ENCODE measurements around the gene PARD3B. TPM values are rescaled to one million over a fixed set of nuclear protein-coding genes. Genes with fewer than 3 reads are reported as not detected.

The PARD3B gene
- total RNA-seq, 1 experiment from 2014 or later, result 6.4 TPM

GRCh38 chr2:205495819-205496218 is 950.5 kb downstream of the PARD3B start:
- Histone ChIP-seq H3K27me3 (ENCODE audit: insufficient read depth, low read length) (no peaks in the 10 kb centered on the region), H4K5ac (ENCODE audit: insufficient read length, low read depth, low read length) (no peak overlapping the region), H2BK15ac (ENCODE audit: low read depth, low read length) (no peak overlapping the region), H3K79me2 (ENCODE audit: insufficient read depth, low read length) (no peaks in the 10 kb centered on the region), H4K8ac (replicated peaks; ENCODE audit: insufficient read length, low read depth, low read length) (no peak overlapping the region), H2BK20ac (ENCODE audit: low read depth, low read length, poor library complexity, severe bottlenecking) (no peak overlapping the region), H3K27ac (ENCODE audit: insufficient read length, low read depth, low read length) (no peak overlapping the region), H3K23ac (ENCODE audit: insufficient read length, low read depth, low read length) (no peak overlapping the region), H3K9ac (ENCODE audit: extremely low read depth, insufficient read length, low read length) (no peak overlapping the region), H3T11ph (ENCODE audit: low read length) (no peak overlapping the region), H3K4ac (ENCODE audit: low read depth, low read length) (no peak overlapping the region), H2AK5ac (ENCODE audit: insufficient read length, low read length) (no peak overlapping the region), H3K4me1 (ENCODE audit: insufficient read depth, low read length) (peaks cover 2% of the 10 kb centered on the region; the same call in 1 of the 2 replicates), H2AFZ (ENCODE audit: low read length) (no peak overlapping the region), H2BK120ac (ENCODE audit: low read depth, low read length, poor library complexity, severe bottlenecking) (no peak overlapping the region), H2BK5ac (ENCODE audit: insufficient read length, low read length) (no peak overlapping the region), H3K18ac (ENCODE audit: insufficient read length, low read depth, low read length) (no peak overlapping the region), H3K9me3 (ENCODE audit: control insufficient read depth, low read depth, low read length) (no peaks in the 10 kb centered on the region), H3K79me1 (ENCODE audit: insufficient read depth, low read depth, low read length, poor library complexity, severe bottlenecking) (no peaks in the 10 kb centered on the region), H3K23me2 (ENCODE audit: insufficient read length, low read depth, low read length, poor library complexity, severe bottlenecking) (no peaks in the 10 kb centered on the region), H2BK12ac (ENCODE audit: insufficient read length, low read depth, low read length) (no peak overlapping the region), H4K20me1 (ENCODE audit: control insufficient read depth, insufficient read depth, insufficient read length) (no peaks in the 10 kb centered on the region), H3K56ac (ENCODE audit: insufficient read length, low read depth, low read length) (no peak overlapping the region), H4K91ac (ENCODE audit: insufficient read length, low read depth, low read length) (no peak overlapping the region), H3K14ac (ENCODE audit: insufficient read depth, low read length) (no peak overlapping the region), H3K4me2 (ENCODE audit: insufficient read depth, insufficient read length, low read length) (no peak overlapping the region)
- no peak for TF ChIP-seq CTCF (conservative IDR thresholded peaks at IDR 0.05)
- Mint-ChIP-seq H3K27ac (no peak overlapping the region), H3K27me3 (ENCODE audit: low read depth) (no peaks in the 10 kb centered on the region; the same call in 1 of the 2 replicates), H3K4me3 (no peak overlapping the region), H3K9me3 (peaks cover 4% of the 10 kb centered on the region in 2 experiments), H3K36me3 (ENCODE audit: insufficient read depth in 1 of 3, low read depth in 3 of 3) (peaks cover 3 to 8% (median 5%) of the 10 kb centered on the region in 3 experiments; a peak in 3 of 7 replicates), H3K4me1 (peaks cover 20 to 28% of the 10 kb centered on the region in 2 experiments)
- whole genome bisulfite sequencing (ENCODE audit: extremely low coverage, insufficient read length, low lambda C conversion rate), result no CpG with 5 or more reads among the region's 1 CpG
- DNase-seq, result no peak

Measured in H9 (cell line).